Lower leg skin (tissue), 4 donors: ENCODE results near the gene E4F1. TPM values are rescaled to one million over a fixed set of nuclear protein-coding genes. Genes with fewer than 3 reads are reported as not detected.

ENCODE experiments used
- DNase-seq, 2 donors: peaks; one replicate each; pipeline ENCODE4 v3.0.0-alpha.2; 2019; ENCODE audit warnings: low spot score in 2 of 2
- H3K4me3 ChIP-seq: fragments of 200-600 bp; sonication (generic); 2 replicates; pipeline ENCODE4 v1.5.1; 2017; ENCODE audit warnings: mild to moderate bottlenecking, low read depth; ENCODE audit not compliant: poor library complexity, severe bottlenecking
- POLR2A ChIP-seq, 2 donors: fragments of 450-650 bp; IDR thresholded peaks; one replicate each; pipeline ENCODE4 v1.6.1; 2016 to 2017; ENCODE audit warnings: antibody characterized with exemption in 2 of 2, mild to moderate bottlenecking in 1 of 2, moderate library complexity in 1 of 2
- WGBS, 2 donors: methylation state at CpG; one replicate each; pipeline ENCODE4 v1.1.5; 2018; 5-methylcytosine and 5-hydroxymethylcytosine counted together
- intact Hi-C: fragments of 100-400 bp; cut with DNase I; formaldehyde crosslinking; loops from one replicate; pipeline ENCODE4 v1.15.0; 2023; ENCODE audit warnings: low total_unique reads
- total RNA-seq, 4 donors: library from RNA; depleted of rRNA; stranded (reverse); fragments of >200 nt; gene quantifications; one replicate each; pipeline ENCODE4 v1.1.0, GENCODE V29; 2016
- TF ChIP-seq, protein P1 (sequence below), 3 donors: fragments of 450-650 bp; IDR thresholded peaks; one replicate each; pipeline ENCODE4 v1.5.1; 2016; ENCODE audit warnings: antibody characterized with exemption in 3 of 3, mild to moderate bottlenecking in 3 of 3, moderate library complexity in 2 of 3

Gene E4F1
- total RNA-seq, 4 donors from 2014 or later = 50.3 to 85.8 (median 57.4) TPM

DNA sequence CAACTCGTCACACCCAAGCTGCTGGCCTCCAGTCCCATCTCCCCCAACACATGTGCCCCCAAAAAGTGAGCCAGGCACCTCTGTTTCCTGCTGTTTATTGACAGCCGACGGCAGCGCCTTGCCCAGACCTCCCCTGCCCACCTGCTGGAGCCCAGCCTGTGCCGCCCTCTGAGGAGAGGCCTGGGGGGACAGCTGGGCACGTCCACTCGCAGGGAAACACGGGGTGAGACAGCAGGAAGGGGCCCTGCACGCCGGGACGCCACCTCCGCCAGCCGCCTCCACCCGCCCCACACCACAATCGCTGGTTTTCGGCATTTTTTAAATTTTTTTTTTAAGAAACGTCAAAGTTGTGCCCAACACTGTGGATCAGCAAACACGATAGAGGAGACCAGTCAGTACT lies 46.3 kb upstream of the E4F1 start:
- no peak overlapping the region for H3K4me3 ChIP-seq
- WGBS, 2 donors = 89 to 93% methylated on average over 18 of the region's 18 CpGs
- DNase-seq = no peak
- TF ChIP-seq, protein P1, sequence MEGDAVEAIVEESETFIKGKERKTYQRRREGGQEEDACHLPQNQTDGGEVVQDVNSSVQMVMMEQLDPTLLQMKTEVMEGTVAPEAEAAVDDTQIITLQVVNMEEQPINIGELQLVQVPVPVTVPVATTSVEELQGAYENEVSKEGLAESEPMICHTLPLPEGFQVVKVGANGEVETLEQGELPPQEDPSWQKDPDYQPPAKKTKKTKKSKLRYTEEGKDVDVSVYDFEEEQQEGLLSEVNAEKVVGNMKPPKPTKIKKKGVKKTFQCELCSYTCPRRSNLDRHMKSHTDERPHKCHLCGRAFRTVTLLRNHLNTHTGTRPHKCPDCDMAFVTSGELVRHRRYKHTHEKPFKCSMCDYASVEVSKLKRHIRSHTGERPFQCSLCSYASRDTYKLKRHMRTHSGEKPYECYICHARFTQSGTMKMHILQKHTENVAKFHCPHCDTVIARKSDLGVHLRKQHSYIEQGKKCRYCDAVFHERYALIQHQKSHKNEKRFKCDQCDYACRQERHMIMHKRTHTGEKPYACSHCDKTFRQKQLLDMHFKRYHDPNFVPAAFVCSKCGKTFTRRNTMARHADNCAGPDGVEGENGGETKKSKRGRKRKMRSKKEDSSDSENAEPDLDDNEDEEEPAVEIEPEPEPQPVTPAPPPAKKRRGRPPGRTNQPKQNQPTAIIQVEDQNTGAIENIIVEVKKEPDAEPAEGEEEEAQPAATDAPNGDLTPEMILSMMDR (IDR thresholded peaks at IDR 0.05) = no peak
- no peak for TF ChIP-seq POLR2A (IDR thresholded peaks at IDR 0.05)
- intact Hi-C loops = no loop called here

DNA sequence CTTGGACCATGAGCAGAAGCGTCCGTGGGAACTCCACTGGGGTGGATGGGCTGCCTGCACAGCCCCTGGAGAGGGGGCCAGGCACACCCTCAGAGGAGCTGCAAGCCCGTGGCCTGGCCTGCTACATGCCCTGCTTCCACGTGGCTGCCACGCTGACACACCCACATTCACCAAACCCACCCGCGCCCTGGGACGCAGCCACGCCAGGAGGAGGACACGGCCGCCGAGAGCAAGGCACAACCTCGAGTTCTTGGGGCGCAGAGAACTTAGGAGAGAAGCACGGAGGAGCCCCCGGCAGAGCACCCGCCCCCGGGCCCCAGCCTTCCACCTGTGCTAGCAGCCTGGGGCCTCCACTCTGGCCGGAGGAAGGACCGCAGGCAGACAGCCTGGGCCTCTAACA lies 45.8 kb upstream of the E4F1 start:
- WGBS, 2 donors = 91 to 93% methylated on average over 20 of the region's 20 CpGs
- TF ChIP-seq POLR2A (IDR thresholded peaks at IDR 0.05) = no peak
- TF ChIP-seq, protein P1 (IDR thresholded peaks at IDR 0.05) = no peak
- intact Hi-C loops = no loop called here
- H3K4me3 ChIP-seq = no peak overlapping the region
- DNase-seq = no peak

DNA sequence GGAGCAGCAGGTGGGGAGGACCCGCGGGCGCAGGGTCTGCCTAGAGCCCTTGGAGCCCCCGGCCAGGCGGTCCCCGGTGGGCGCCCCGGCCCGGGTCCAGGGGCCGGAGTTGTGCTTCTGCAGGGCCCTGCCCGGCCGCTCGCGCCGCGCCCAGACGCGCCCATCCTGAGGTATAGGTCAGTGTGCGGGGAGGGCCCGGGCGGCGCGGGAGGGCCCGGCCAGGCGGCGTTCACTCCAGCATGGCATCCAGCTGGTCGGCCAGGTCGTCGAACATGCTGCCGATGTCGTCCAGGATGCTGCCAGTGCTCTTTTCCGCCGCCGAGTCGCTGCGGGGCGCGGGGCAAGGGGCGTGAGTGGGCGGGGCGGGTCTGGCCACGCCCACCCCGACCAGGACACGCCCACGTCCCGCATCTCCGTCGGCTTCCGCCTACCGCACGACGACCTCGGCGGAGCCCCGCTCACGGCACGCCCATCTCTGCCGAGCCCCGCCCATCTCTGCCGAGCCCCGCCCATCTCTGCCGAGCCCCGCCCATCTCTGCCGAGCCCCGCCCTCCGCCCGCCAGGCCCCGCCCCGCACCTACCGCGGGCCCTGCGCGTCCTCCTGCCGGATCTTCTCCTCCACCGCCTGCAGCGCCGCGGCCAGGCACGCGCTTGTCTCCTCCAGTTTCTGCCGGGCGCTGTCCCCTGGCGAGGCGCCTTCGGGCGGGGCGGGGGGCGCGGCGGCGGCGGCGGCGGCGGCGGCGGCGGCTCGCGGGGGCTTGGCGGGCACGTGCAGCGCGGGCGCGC lies 44.9 kb upstream of the E4F1 start:
- TF ChIP-seq, protein P1 (IDR thresholded peaks at IDR 0.05) = no peak
- no peak for TF ChIP-seq POLR2A (IDR thresholded peaks at IDR 0.05)
- intact Hi-C loops = no loop called here
- H3K4me3 ChIP-seq = no peak overlapping the region
- no peak for DNase-seq
- WGBS, 2 donors = 12 to 33% methylated on average over 45 to 54 of the region's 106 CpGs

DNA sequence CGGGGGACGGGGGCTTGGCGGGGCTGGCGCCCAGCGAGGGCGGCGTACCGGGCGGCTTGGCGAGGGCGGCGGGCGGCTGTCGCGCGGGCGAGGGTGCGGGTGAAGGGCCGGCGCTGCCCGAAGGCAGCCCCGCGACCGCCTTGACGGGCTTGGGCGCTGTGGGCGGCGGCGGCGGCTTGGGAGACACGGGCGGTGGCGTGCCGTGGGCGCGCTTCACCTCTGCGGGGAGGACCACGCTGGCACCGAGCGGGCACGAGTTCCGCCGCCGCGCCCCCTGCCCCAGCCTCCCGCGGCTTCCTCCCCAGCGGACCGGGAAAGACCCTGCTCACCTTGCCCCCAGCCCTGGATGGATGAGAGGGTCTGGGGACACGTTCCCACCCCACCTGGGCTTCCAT lies 44.3 kb upstream of the E4F1 start:
- H3K4me3 ChIP-seq = no peak overlapping the region
- WGBS, 2 donors = 25 to 49% methylated on average over 21 to 48 of the region's 50 CpGs
- intact Hi-C loops = no loop called here
- TF ChIP-seq, protein P1 (IDR thresholded peaks at IDR 0.05) = no peak
- TF ChIP-seq POLR2A (IDR thresholded peaks at IDR 0.05) = no peak
- DNase-seq = no peak

DNA sequence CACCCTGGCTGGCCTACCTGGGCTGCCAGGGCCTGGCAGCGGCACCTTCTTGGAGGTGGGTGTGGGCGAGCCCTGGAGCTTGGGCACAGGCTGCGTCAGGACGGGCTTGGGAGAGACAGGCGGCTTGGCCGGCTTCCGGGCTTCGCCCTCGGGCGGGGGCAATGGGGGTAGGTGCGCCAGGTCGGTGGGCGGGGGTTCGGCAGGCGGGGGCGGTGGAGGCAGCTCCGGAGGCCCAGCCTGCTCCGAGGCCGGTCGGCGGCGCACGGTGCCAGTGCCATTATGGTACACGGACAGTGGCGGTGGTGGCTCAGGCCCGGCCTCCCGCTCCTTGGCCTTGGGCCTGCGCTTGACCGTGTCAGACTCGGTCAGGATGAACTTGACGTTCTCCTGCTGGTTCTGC lies 43.8 kb upstream of the E4F1 start:
- DNase-seq = peak in 1 of 2 donors; percentile 84
- no peak overlapping the region for H3K4me3 ChIP-seq
- 59 to 72% methylated on average over 25 of the region's 31 CpGs for whole genome bisulfite sequencing, 2 donors
- intact Hi-C loops = no loop called here
- TF ChIP-seq, protein P1 (IDR thresholded peaks at IDR 0.05) = no peak
- TF ChIP-seq POLR2A (IDR thresholded peaks at IDR 0.05) = no peak

DNA sequence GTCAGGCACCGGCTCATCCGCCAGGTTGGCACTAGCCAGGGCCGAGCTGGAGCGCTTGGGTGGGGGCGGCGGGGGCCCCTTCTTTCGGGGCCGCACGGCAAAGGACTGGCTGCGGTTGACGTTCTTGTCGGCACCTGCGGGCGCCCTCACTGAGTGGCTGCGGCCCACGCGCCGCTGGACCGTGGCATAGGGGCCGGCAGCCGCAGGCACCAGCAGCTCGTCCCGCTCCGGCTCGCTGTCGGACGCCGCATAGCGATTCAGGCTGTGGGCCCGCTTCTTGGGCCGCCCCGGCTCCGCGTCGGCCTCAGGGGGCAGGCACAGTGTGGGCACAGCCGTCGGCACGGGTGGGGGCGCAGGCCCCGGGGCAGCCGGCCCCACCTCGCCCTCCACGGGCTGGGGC lies 42.9 kb upstream of the E4F1 start:
- TF ChIP-seq, protein P1 (IDR thresholded peaks at IDR 0.05) = no peak
- TF ChIP-seq POLR2A (IDR thresholded peaks at IDR 0.05) = no peak
- intact Hi-C loops = no loop called here
- 85 to 92% methylated on average over 31 to 36 of the region's 43 CpGs for WGBS, 2 donors
- no peak overlapping the region for H3K4me3 ChIP-seq
- DNase-seq = no peak
